Measurements from ENCODE around the gene CTNNBL1.
A peak's percentile ranks its signal among the peaks of the same experiment; 100 is the strongest.

Gene CTNNBL1

DNA sequence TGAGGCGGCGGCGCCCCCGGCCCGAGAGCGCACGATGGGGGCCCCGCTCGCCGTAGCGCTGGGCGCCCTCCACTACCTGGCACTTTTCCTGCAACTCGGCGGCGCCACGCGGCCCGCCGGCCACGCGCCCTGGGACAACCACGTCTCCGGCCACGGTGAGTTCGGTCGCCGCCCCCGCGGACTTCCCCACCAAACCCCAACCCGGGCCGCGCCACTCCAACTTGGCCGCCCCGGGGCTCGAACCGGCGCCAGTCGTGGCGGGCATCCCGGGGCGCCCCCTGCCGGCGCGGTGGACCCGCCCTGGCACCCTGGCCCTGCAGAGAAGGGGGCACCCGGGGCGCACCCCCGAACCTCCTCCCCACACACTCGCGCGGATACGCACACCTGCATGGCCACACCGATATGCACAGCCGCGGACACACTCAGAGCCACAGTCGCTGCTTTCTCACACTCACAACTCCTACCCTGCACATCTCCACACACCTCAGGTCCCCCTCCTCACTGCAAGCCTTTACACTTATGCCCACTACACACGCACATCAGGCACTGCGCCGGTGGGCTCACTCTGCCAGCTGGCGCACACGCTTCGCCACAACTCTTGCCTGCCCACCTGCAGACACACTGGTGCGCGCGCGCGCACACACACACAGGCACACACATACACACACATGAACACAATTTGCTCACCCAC lies 209.6 kb downstream of the CTNNBL1 start:
- H3K27ac ChIP-seq: 0 out of 2 replicates have a peak overlapping the region, but pooled peaks have one; percentile 23
- peak; percentile 84 for TF ChIP-seq CTCF (IDR thresholded peaks at IDR 0.05)
- no peak for TF ChIP-seq ZFX (IDR thresholded peaks at IDR 0.05; ENCODE audit: borderline replicate concordance)

DNA sequence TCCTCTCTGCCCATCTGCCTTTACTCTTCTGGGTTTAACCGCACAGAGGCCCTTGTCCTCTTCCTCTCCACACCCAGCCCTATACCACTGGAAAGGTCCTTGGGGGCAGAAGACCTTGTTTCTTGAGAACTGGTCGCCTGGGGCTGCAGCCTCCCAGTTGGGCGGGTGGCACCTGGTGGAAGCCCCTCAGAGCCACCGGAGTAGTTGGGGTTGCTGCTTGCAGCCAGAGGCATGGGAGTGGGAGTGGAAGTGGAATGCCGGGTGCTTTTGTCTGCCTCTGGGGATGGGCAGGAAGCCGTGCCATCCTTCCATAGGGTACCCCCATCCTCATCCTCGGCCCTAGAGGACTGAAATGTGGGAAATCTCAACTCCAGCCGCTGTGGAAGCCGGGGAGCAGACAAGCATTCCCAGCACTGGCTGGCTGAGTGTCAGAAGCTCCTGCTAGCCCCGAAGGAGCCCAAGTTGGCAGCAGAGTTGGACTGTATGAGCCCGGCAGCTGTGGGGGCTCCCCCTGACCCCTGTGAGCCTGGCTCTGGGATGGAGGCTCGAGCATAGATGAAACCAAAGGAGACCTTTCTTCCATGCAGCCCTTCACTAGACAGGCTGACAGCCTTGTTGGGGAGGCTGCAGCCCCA lies 210.3 kb downstream of the CTNNBL1 start:
- H3K27ac ChIP-seq: no peak overlapping the region
- TF ChIP-seq ZFX (IDR thresholded peaks at IDR 0.05; ENCODE audit: borderline replicate concordance): no peak
- no peak for TF ChIP-seq CTCF (IDR thresholded peaks at IDR 0.05)

DNA sequence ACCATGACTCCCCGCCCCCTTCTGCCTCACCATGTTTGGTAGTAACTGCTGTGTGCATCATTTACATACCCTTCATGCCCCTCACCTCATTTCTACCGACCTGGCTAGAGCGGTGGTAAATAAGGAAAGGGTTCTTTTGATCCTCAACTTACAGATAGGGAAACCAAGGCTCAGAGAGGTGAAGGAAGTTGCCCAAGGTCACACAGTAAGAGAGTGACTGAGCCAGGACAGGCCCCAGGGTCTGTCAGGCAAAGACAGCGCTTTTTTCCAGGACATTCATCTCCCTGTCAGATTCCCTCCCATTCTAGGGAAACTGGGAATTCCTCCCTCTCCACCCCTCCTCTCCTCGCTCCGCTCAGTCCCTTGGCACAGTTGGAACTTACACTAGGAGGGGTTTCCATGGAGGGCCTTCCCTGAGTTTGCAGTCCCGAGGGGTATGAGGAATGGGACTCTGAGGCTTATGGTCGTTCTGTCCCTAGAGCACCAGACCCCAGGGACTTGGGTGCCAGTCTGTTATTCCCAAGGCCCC lies 211.1 kb downstream of the CTNNBL1 start:
- H3K27ac ChIP-seq: no peak overlapping the region
- TF ChIP-seq CTCF (IDR thresholded peaks at IDR 0.05): no peak
- no peak for TF ChIP-seq ZFX (IDR thresholded peaks at IDR 0.05; ENCODE audit: borderline replicate concordance)

DNA sequence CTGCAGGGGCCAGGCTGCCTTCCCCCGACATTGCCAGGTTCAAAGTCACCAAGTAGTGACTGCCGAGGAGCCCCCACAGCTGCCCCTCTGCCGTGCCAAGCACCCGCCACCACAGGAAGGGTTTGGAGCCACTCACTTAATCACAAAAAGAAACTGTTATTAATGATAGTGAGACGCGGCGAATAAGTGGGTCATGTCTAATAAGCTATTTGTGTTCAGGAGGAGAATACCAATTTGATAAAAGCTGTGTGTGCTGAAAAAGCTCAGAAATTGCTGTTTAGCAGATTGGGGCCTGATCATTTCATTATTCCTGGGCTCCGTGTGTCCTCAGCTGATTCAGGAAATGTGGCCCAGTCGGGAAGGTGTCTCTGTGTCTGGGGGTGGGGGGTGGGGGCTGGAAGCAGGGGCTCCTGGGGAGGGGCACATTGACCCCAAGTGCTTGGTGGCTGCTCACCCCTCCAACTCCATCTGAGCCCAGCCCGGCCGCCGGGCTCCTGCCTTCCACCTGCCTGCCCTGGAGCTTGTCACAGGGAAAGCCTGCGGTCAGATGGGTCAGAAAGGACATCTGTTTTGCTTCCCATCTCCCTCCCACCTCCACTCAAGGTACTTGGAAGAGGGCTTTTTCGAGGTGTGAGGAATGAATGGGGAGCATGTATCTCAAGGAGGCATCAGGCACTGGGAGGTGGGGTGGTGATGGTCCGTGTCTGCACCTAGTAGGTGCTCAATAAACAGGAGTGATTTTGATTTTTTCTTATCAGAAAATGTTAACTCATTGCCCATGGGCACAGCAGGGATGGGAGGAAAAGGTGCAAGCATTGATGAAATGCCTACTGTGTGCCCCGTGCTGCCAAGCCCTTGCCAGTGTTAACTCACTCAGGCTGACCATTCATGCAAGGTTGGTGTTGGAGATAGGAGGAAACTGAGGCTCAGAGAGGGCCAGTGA lies 212.1 kb downstream of the CTNNBL1 start:
- H3K27ac ChIP-seq: no peak overlapping the region
- TF ChIP-seq CTCF (IDR thresholded peaks at IDR 0.05) (no peak), ZFX (IDR thresholded peaks at IDR 0.05; ENCODE audit: borderline replicate concordance) (no peak)

- no peak for TF ChIP-seq ZFX (IDR thresholded peaks at IDR 0.05; ENCODE audit: borderline replicate concordance)
- no peak for TF ChIP-seq CTCF (IDR thresholded peaks at IDR 0.05)
- H3K27ac ChIP-seq: no peak overlapping the region
Observed at GRCh38 chr20:37907330-37907676, 213.5 kb downstream of the CTNNBL1 start.

- TF ChIP-seq CTCF (IDR thresholded peaks at IDR 0.05) (no peak), ZFX (IDR thresholded peaks at IDR 0.05; ENCODE audit: borderline replicate concordance) (no peak)
- no peak overlapping the region for H3K27ac ChIP-seq
Observed at GRCh38 chr20:37907677-37908401, 214.0 kb downstream of the CTNNBL1 start.
